Measurements from ENCODE around the gene ZPR1.

DNA sequence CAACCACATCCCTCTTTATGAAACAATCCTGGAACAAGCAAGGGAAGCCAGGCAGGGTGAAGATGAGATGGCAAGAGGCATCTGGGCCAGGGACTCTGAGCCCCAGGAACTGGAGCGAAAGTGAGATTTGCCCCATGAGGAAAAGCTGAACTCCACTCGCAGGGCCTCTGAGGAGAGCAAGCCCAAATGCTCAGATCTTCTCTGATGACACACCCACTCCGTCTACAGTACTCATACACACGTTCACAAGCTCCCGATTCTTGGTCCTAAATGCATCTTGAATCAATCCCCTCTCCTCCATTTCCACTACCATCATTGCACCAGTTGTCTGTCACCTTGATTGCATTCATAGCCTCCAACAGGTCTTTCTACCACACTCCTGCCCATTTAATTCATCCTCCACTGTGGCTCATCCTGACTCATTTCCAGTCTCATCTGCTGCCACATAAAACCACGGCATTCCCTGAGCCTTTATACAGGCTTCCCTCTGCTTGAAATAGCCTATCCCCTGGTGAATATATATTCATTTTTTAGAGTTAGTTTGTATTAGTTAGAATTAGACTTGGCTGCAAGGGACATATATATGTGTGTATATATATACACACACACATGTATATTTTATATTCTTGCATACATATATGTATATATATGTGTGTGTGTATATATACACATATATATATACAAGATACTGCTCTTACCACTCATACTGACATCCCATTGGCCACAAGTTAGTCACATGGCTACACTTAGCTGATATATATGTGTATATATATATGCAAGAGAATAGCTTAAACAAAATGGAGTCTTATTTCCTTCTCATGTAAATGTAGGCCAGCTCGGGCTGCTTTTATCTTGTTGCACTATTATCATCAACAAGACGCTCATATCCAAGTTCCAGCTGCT is 5.3 kb upstream of the ZPR1 start:
- TF ChIP-seq, protein P1, sequence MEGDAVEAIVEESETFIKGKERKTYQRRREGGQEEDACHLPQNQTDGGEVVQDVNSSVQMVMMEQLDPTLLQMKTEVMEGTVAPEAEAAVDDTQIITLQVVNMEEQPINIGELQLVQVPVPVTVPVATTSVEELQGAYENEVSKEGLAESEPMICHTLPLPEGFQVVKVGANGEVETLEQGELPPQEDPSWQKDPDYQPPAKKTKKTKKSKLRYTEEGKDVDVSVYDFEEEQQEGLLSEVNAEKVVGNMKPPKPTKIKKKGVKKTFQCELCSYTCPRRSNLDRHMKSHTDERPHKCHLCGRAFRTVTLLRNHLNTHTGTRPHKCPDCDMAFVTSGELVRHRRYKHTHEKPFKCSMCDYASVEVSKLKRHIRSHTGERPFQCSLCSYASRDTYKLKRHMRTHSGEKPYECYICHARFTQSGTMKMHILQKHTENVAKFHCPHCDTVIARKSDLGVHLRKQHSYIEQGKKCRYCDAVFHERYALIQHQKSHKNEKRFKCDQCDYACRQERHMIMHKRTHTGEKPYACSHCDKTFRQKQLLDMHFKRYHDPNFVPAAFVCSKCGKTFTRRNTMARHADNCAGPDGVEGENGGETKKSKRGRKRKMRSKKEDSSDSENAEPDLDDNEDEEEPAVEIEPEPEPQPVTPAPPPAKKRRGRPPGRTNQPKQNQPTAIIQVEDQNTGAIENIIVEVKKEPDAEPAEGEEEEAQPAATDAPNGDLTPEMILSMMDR (IDR thresholded peaks at IDR 0.05), result no peak
- no peak for TF ChIP-seq POLR2A (IDR thresholded peaks at IDR 0.05)

Data from thyroid gland (tissue), 4 donors.